Mesenchymal stem cell (in vitro differentiated cells and primary cell): ENCODE results near the gene CYTH4.

Source experiments
- DNase-seq: peaks from one replicate; pipeline ENCODE4 v3.0.0-alpha.2; 2013
- H2AFZ ChIP-seq: one replicate; pipeline ENCODE4 v1.6.1; 2013; ENCODE audit warnings: low read depth, mild to moderate bottlenecking, control low read depth, inconsistent platforms, low read length, moderate library complexity
- H2AK5ac ChIP-seq: 2 replicates; pipeline ENCODE4 v1.6.1; 2013; ENCODE audit warnings: low read length, moderate library complexity, mild to moderate bottlenecking, inconsistent platforms; ENCODE audit not compliant: severe bottlenecking
- H2BK120ac ChIP-seq: one replicate; pipeline ENCODE4 v1.6.1; 2013; ENCODE audit warnings: low read depth, mild to moderate bottlenecking, inconsistent platforms, low read length, moderate library complexity
- H2BK12ac ChIP-seq, 2 experiments: one replicate each; pipeline ENCODE4 v1.6.1; 2013; ENCODE audit warnings: inconsistent platforms in 2 of 2, low read length in 2 of 2, mild to moderate bottlenecking in 2 of 2, moderate library complexity in 2 of 2, control low read depth in 1 of 2
- H2BK15ac ChIP-seq: one replicate; pipeline ENCODE4 v1.6.1; 2013; ENCODE audit warnings: mild to moderate bottlenecking, low read depth, inconsistent platforms; ENCODE audit not compliant: poor library complexity, severe bottlenecking
- H2BK5ac ChIP-seq: 2 replicates; pipeline ENCODE4 v1.6.1; 2013; ENCODE audit warnings: low read depth, mild to moderate bottlenecking, low read length, control low read depth, inconsistent platforms; ENCODE audit not compliant: poor library complexity, severe bottlenecking
- H3K14ac ChIP-seq, 2 experiments: one replicate each; pipeline ENCODE4 v1.6.1; 2013; ENCODE audit warnings: inconsistent platforms in 2 of 2, low read length in 2 of 2, control low read depth in 1 of 2, mild to moderate bottlenecking in 1 of 2, moderate library complexity in 1 of 2
- H3K18ac ChIP-seq, 2 experiments: one replicate each; pipeline ENCODE4 v1.6.1; 2013; ENCODE audit warnings: inconsistent platforms in 2 of 2, low read length in 2 of 2, control low read depth in 1 of 2, low read depth in 1 of 2, mild to moderate bottlenecking in 1 of 2
- H3K23ac ChIP-seq, 2 experiments: one replicate each; pipeline ENCODE4 v1.6.1; 2013; ENCODE audit warnings: inconsistent platforms in 2 of 2, low read length in 2 of 2, mild to moderate bottlenecking in 2 of 2, moderate library complexity in 2 of 2, control low read depth in 1 of 2
- H3K27ac ChIP-seq: 2 replicates; pipeline ENCODE4 v1.5.1; 2013; ENCODE audit warnings: mild to moderate bottlenecking, moderate library complexity, low read length, control low read depth, inconsistent platforms; ENCODE audit not compliant: poor library complexity, severe bottlenecking
- H3K27me3 ChIP-seq, 2 experiments: 2 replicates each; pipeline versions ENCODE4 v1.6.1 to v1.7.0; 2013; ENCODE audit warnings: low read length in 2 of 2, mild to moderate bottlenecking in 2 of 2, moderate library complexity in 2 of 2, control low read depth in 1 of 2, inconsistent platforms in 1 of 2; ENCODE audit not compliant: control insufficient read depth in 1 of 2, insufficient read depth in 1 of 2
- H3K36me3 ChIP-seq, 2 experiments: 2 replicates each; pipeline versions ENCODE4 v1.6.1 to v1.7.0; 2013; ENCODE audit warnings: low read length in 2 of 2, control low read depth in 1 of 2, inconsistent platforms in 1 of 2, low read depth in 1 of 2, mild to moderate bottlenecking in 1 of 2; ENCODE audit not compliant: insufficient read depth in 2 of 2, control insufficient read depth in 1 of 2
- H3K4ac ChIP-seq, 2 experiments: one replicate each; pipeline ENCODE4 v1.6.1; 2013; ENCODE audit warnings: inconsistent platforms in 2 of 2, low read length in 2 of 2, mild to moderate bottlenecking in 2 of 2, moderate library complexity in 2 of 2, control low read depth in 1 of 2, low read depth in 1 of 2
- H3K4me1 ChIP-seq: 2 replicates; pipeline ENCODE4 v1.6.1; 2013; ENCODE audit warnings: low read depth, low read length, control low read depth; ENCODE audit not compliant: control insufficient read depth, insufficient read depth
- H3K4me2 ChIP-seq: 2 replicates; pipeline ENCODE4 v1.6.1; 2013; ENCODE audit warnings: low read length, mild to moderate bottlenecking, inconsistent platforms; ENCODE audit not compliant: poor library complexity, severe bottlenecking
- H3K4me3 ChIP-seq, 2 experiments: 2 replicates each; pipeline versions ENCODE4 v1.5.1 to v1.7.0; 2013; ENCODE audit warnings: low read length in 2 of 2, mild to moderate bottlenecking in 2 of 2, control low read depth in 1 of 2, low read depth in 1 of 2; ENCODE audit not compliant: insufficient read depth in 1 of 2
- H3K79me1 ChIP-seq: replicated peaks from 2 replicates; pipeline ENCODE4 v1.6.1; 2013; ENCODE audit warnings: mild to moderate bottlenecking, control low read depth, low read length, inconsistent platforms; ENCODE audit not compliant: poor library complexity, severe bottlenecking
- H3K9ac ChIP-seq: 2 replicates; pipeline ENCODE4 v1.7.0; 2013; ENCODE audit warnings: mild to moderate bottlenecking, low read length, moderate library complexity
- H3K9me3 ChIP-seq: 2 replicates; pipeline ENCODE4 v1.7.0; 2013; ENCODE audit warnings: mild to moderate bottlenecking, low read length; ENCODE audit not compliant: control insufficient read depth
- H4K8ac ChIP-seq: one replicate; pipeline ENCODE4 v1.6.1; 2013; ENCODE audit warnings: inconsistent platforms, mild to moderate bottlenecking, low read length, moderate library complexity
- H4K91ac ChIP-seq: one replicate; pipeline ENCODE4 v1.6.1; 2013; ENCODE audit warnings: mild to moderate bottlenecking, low read length, inconsistent platforms
- WGBS: methylation state at CpG from one replicate; pipeline ENCODE4 v1.1.7; 2013; ENCODE audit warnings: mixed read lengths; 5-methylcytosine and 5-hydroxymethylcytosine counted together

CYTH4 gene

DNA sequence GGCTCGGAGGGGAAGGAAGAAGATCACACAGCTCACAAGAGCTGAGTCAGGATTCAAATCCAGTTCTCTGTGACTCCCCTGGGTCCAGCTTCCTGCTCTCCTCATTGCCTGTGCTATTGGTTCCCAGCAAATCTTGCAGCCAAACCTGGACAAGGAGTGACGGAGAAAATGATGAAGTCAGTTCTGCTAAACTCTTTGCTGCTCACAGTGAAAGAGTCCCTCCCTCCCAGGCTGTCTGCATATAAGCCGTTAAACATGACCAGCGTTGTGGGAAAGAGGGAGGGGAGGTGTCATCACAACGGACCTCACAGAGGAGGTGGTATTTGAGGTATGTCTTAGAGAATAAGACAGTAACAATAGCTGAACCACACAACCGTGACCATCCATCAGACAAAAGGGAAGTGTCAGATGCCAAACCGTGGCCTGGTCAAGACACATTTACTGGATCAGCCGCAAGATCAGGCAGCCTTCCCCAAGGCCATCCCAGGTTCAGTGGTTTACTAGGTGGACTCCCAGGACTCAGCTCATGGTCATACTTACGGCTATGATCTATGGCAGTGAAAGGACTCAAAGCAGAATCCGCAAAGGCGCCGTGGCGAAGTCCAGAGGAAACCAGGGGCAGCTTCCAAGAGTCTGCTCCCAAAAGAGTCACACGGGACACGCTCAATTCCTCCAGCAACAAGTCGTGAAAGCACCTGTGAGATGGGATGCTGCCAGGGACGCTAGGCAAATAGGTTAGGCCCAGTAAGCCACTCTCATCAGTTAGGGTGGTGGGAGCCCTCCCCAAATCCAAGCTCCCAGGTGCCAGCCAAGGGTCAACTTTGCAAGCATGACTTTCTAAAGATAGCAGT is 2.8 kb upstream of the CYTH4 start:
- Histone ChIP-seq H3K4ac (no peak overlapping the region), H3K9ac (peak overlapping the region; percentile 5), H2BK12ac (peak overlapping the region; percentile 32 to 38), H3K79me1 (no peaks in the 10 kb centered on the region), H3K14ac (no peak overlapping the region), H2AK5ac (no peak overlapping the region), H4K91ac (no peak overlapping the region), H3K27ac (no peak overlapping the region), H4K8ac (peak overlapping the region; percentile 10), H3K18ac (no peak overlapping the region), H2BK120ac (no peak overlapping the region), H3K4me2 (no peak overlapping the region), H3K36me3 (no peaks in the 10 kb centered on the region), H2BK15ac (no peak overlapping the region), H3K4me1 (peaks cover 14% of the 10 kb centered on the region), H3K23ac (no peak overlapping the region), H3K9me3 (peaks cover 5% of the 10 kb centered on the region), H3K27me3 (peaks cover 0 to 22% of the 10 kb centered on the region in 2 experiments), H2BK5ac (no peak overlapping the region), H3K4me3 (no peak overlapping the region), H2AFZ (no peak overlapping the region)
- no peak for DNase-seq
- WGBS, result 86% methylated on average over 16 of the region's 17 CpGs

DNA sequence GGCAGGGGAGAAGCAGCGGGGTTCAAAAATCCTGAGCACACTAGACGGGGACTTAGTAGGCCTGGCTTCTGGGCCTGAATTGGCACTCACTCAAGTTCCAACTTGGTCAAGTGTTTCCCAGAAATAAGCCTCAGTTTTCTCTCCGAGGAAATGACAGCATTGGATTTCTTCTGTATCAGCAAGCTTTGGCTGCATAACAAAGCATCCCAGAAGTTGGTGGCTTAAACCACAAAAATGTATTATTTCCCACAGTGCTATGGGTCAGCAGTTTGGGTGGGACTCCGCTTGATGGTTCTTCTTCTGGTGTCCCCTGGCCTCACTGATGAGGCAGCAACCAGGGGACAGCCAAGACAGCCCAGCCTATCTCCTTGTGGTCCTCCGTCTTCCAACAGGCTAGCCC is 1.6 kb upstream of the CYTH4 start:
- no peak overlapping the region for H2AK5ac ChIP-seq
- H3K79me1 ChIP-seq, result no peaks in the 10 kb centered on the region
- H4K91ac ChIP-seq, result no peak overlapping the region
- no peaks in the 10 kb centered on the region for H3K36me3 ChIP-seq
- no peak for DNase-seq
- WGBS, result 93% methylated on average over 5 of the region's 5 CpGs
- no peak overlapping the region for H3K14ac ChIP-seq
- H3K27me3 ChIP-seq, result peaks cover 0 to 22% of the 10 kb centered on the region in 2 experiments
- no peak overlapping the region for H4K8ac ChIP-seq
- no peak overlapping the region for H3K23ac ChIP-seq
- H2BK120ac ChIP-seq, result no peak overlapping the region
- H3K9ac ChIP-seq, result no peak overlapping the region
- H2BK12ac ChIP-seq, result no peak overlapping the region
- no peak overlapping the region for H2AFZ ChIP-seq
- no peak overlapping the region for H3K18ac ChIP-seq
- no peak overlapping the region for H3K4me3 ChIP-seq
- no peak overlapping the region for H2BK15ac ChIP-seq
- H3K4me1 ChIP-seq, result peaks cover 17% of the 10 kb centered on the region
- no peak overlapping the region for H3K4me2 ChIP-seq
- H3K4ac ChIP-seq, result no peak overlapping the region
- H2BK5ac ChIP-seq, result no peak overlapping the region
- H3K27ac ChIP-seq, result no peak overlapping the region
- H3K9me3 ChIP-seq, result peaks cover 5% of the 10 kb centered on the region

DNA sequence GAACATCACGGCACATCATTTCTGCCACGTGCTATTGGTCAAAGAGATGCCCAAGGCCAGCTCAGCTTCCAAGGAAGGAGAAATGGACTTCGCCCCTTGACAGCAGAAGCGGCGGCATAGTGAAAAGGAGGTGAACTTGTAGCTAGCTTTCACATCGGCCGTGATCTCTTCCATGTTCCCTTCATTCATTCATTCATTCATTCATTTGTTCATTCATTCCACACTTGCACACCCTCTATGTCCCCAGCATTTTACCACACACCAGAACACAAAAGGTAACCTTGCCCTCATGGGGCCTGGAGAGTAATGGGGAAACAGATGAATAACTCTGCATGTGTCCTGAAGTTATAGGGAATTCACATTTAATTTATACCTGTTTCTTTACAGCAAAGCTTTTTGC is 1.1 kb upstream of the CYTH4 start:
- no peak for DNase-seq
- Histone ChIP-seq H3K4me3 (no peak overlapping the region), H2AK5ac (no peak overlapping the region), H2AFZ (no peak overlapping the region), H3K27me3 (peaks cover 0 to 26% of the 10 kb centered on the region in 2 experiments), H4K8ac (no peak overlapping the region), H4K91ac (no peak overlapping the region), H3K79me1 (no peaks in the 10 kb centered on the region), H3K23ac (no peak overlapping the region), H3K4me2 (no peak overlapping the region), H3K18ac (no peak overlapping the region), H2BK12ac (no peak overlapping the region), H2BK120ac (no peak overlapping the region), H3K4me1 (peaks cover 17% of the 10 kb centered on the region), H3K9ac (no peak overlapping the region), H3K36me3 (no peaks in the 10 kb centered on the region), H3K4ac (no peak overlapping the region), H3K27ac (no peak overlapping the region), H3K14ac (no peak overlapping the region), H2BK5ac (no peak overlapping the region), H3K9me3 (peaks cover 5% of the 10 kb centered on the region), H2BK15ac (no peak overlapping the region)
- 98% methylated on average over 5 of the region's 7 CpGs for WGBS

GRCh38 chr22:37281646-37282384 is 493 bp upstream of the CYTH4 start:
- Histone ChIP-seq H2BK120ac (no peak overlapping the region), H2BK12ac (peak overlapping the region in 1 of 2 experiments; percentile 61), H3K9me3 (peaks cover 5% of the 10 kb centered on the region), H3K23ac (no peak overlapping the region), H2AFZ (no peak overlapping the region), H3K4me2 (no peak overlapping the region), H2BK15ac (no peak overlapping the region), H3K36me3 (no peaks in the 10 kb centered on the region), H3K9ac (no peak overlapping the region), H4K91ac (no peak overlapping the region), H4K8ac (no peak overlapping the region), H2AK5ac (no peak overlapping the region), H3K27ac (no peak overlapping the region), H3K4me1 (peaks cover 17% of the 10 kb centered on the region), H3K4ac (peak overlapping the region in 1 of 2 experiments; percentile 24), H3K27me3 (peaks cover 0 to 32% of the 10 kb centered on the region in 2 experiments), H3K4me3 (no peak overlapping the region), H3K18ac (no peak overlapping the region), H3K14ac (peak overlapping the region in 1 of 2 experiments; percentile 8), H2BK5ac (no peak overlapping the region), H3K79me1 (no peaks in the 10 kb centered on the region)
- 84% methylated on average over 12 of the region's 12 CpGs for WGBS
- DNase-seq, result peak; percentile 44
